ENCODE data around the gene MVD. TPM values are rescaled to one million over a fixed set of nuclear protein-coding genes. Genes with fewer than 3 reads are reported as not detected.

Gene MVD, protein sequence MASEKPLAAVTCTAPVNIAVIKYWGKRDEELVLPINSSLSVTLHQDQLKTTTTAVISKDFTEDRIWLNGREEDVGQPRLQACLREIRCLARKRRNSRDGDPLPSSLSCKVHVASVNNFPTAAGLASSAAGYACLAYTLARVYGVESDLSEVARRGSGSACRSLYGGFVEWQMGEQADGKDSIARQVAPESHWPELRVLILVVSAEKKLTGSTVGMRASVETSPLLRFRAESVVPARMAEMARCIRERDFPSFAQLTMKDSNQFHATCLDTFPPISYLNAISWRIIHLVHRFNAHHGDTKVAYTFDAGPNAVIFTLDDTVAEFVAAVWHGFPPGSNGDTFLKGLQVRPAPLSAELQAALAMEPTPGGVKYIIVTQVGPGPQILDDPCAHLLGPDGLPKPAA
- 10 to 100 TPM; 39.0 to 49.2 (median 44.4) TPM for total RNA-seq

DNA sequence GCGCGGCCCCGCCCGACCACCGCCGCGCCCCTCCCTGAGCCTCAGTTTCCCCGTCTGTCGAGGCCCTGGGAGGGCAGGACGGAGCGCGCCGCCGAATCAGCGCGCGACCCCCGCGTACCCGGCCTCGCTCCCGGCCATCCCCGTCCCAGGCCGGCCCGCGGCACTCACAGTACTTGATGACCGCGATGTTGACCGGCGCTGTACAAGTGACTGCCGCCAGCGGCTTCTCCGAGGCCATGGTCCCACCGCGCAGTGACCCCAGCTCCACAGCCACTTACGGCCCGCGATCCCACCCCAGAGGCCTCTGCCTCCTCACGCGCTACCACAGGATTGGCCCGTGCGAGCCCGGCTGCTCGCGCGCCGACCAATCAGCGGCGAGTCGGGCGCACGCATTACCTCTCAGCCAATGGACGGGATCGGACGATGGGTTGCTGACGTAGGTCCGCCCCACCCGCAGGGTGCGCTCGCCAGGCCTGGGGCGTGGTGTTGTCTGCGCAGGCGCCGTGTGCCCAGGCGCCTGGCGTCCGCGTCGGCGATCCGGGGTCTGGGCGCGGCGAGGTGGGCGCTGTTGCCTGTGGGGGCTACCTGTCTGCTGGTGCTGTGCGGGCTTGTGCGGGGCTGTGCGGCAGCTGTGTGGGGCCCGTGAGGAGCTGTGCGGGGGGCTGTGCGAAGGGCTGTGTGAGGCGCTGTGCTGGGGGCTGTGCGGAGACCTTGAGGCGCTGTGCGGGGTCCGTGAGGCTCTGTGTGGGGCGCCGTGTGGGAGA, at the start of gene MVD:
TSS of gene MVD (minus strand) at position 249 of the 764 bp plus-strand sequence. CDS start at position 238, 11 bp downstream.
- H3K4me1 Mint-ChIP-seq (ENCODE audit: low read depth): peaks cover 16% of the 10 kb centered on the region
- DNase-seq (peak; percentile 93), ATAC-seq (peak; percentile 99)
- H3K36me3 Mint-ChIP-seq (ENCODE audit: insufficient read depth): peaks cover 3% of the 10 kb centered on the region
- peak within 1 kb of the TSS; percentile 91 for H3K4me3 Mint-ChIP-seq
- no peaks in the 10 kb centered on the region for H3K27me3 Mint-ChIP-seq (ENCODE audit: low read depth)
- H3K9me3 Mint-ChIP-seq: no peaks in the 10 kb centered on the region

DNA sequence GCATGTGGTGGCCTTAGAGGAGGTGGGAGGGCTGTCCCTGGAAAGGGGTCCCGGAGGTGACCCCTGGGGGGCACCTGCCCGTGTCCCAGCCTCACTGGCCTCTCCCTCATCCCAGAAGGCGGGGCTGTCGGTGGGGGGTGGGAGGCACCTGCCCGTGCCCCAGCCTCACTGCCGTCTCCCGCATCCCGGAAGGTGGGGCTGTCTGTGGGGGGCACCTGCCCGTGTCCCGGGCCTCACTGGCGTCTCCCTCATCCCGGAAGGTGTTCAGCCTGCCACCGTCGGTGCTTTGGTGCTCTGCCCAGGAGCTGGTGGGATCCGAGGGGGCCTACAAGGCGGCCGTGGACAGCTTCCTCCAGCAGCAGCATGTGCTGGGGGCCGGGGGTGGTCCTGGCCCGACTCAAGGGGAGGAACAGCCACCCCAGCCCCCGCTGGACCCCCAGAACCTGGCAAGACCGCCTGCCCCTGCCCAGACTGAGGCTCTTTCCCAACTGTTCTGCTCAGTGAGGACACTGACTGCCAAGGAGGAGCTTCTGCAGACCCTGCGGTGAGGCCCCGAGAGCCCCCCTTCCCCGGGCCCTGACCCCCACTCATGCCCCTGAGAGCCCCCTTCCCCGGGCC, 49.6 kb upstream of the MVD start:
- H3K4me1 Mint-ChIP-seq (ENCODE audit: low read depth): peaks cover 2% of the 10 kb centered on the region
- no peak overlapping the region for H3K4me3 Mint-ChIP-seq
- DNase-seq (no peak), ATAC-seq (no peak)
- H3K36me3 Mint-ChIP-seq (ENCODE audit: insufficient read depth): peaks cover 4% of the 10 kb centered on the region
- no peaks in the 10 kb centered on the region for H3K27me3 Mint-ChIP-seq (ENCODE audit: low read depth)
- H3K9me3 Mint-ChIP-seq: no peaks in the 10 kb centered on the region

GRCh38 chr16:88711750-88712340, 49.0 kb upstream of the MVD start:
- ATAC-seq (no peak), DNase-seq (no peak)
- H3K36me3 Mint-ChIP-seq (ENCODE audit: insufficient read depth): no peaks in the 10 kb centered on the region
- H3K9me3 Mint-ChIP-seq: no peaks in the 10 kb centered on the region
- no peaks in the 10 kb centered on the region for H3K27me3 Mint-ChIP-seq (ENCODE audit: low read depth)
- peaks cover 8% of the 10 kb centered on the region for H3K4me1 Mint-ChIP-seq (ENCODE audit: low read depth)
- H3K4me3 Mint-ChIP-seq: peak overlapping the region; percentile 26

- Mint-ChIP-seq H3K9me3 (no peaks in the 10 kb centered on the region), H3K27me3 (ENCODE audit: low read depth) (no peaks in the 10 kb centered on the region), H3K4me3 (no peak overlapping the region), H3K36me3 (ENCODE audit: insufficient read depth) (no peaks in the 10 kb centered on the region), H3K4me1 (ENCODE audit: low read depth) (peaks cover 8% of the 10 kb centered on the region)
- ATAC-seq: no peak
- no peak for DNase-seq
Measured at GRCh38 chr16:88710556-88710955, 47.7 kb upstream of the MVD start.

- ATAC-seq (no peak), DNase-seq (no peak)
- Mint-ChIP-seq H3K4me3 (peak overlapping the region; percentile 85), H3K27me3 (ENCODE audit: low read depth) (no peaks in the 10 kb centered on the region), H3K4me1 (ENCODE audit: low read depth) (peaks cover 37% of the 10 kb centered on the region), H3K36me3 (ENCODE audit: insufficient read depth) (no peaks in the 10 kb centered on the region), H3K9me3 (no peaks in the 10 kb centered on the region)
Measured at GRCh38 chr16:88706965-88707826, 44.3 kb upstream of the MVD start.

GRCh38 chr16:88706229-88706964, 43.5 kb upstream of the MVD start, which contains the start of the genes CTU2 and RNF166:
TSS of gene CTU2 (plus strand) at chr16:88706503. CDS start at chr16:88706531, 28 bp downstream.
TSS of gene RNF166 (minus strand) at chr16:88706408. CDS start at chr16:88706325, 83 bp downstream.
- peak; percentile 74 to 75 for ATAC-seq
- Mint-ChIP-seq H3K4me3 (peak within 1 kb of the TSS; percentile 91), H3K4me1 (ENCODE audit: low read depth) (peaks cover 45% of the 10 kb centered on the region)

GRCh38 chr16:88705801-88706228, 42.9 kb upstream of the MVD start:
- Mint-ChIP-seq H3K27me3 (ENCODE audit: low read depth) (no peaks in the 10 kb centered on the region), H3K4me1 (ENCODE audit: low read depth) (peaks cover 47% of the 10 kb centered on the region), H3K9me3 (no peaks in the 10 kb centered on the region), H3K36me3 (ENCODE audit: insufficient read depth) (no peaks in the 10 kb centered on the region), H3K4me3 (peak overlapping the region; percentile 91)
- peak; percentile 12 to 23 for ATAC-seq
- no peak for DNase-seq

More at GRCh38 chr16:88706229-88706964, 43.5 kb upstream of the MVD start, which contains the start of the genes CTU2 and RNF166:
- DNase-seq: peak; percentile 93
- Mint-ChIP-seq H3K27me3 (ENCODE audit: low read depth) (no peaks in the 10 kb centered on the region), H3K9me3 (no peaks in the 10 kb centered on the region), H3K36me3 (ENCODE audit: insufficient read depth) (no peaks in the 10 kb centered on the region)

- Mint-ChIP-seq H3K27me3 (ENCODE audit: low read depth) (no peaks in the 10 kb centered on the region), H3K4me1 (ENCODE audit: low read depth) (peaks cover 50% of the 10 kb centered on the region), H3K9me3 (no peaks in the 10 kb centered on the region), H3K36me3 (ENCODE audit: insufficient read depth) (no peaks in the 10 kb centered on the region), H3K4me3 (peak overlapping the region; percentile 91)
- DNase-seq (no peak), ATAC-seq (no peak)
Measured at GRCh38 chr16:88705076-88705684, 42.3 kb upstream of the MVD start.

GRCh38 chr16:88703486-88704309, 40.8 kb upstream of the MVD start:
- H3K36me3 Mint-ChIP-seq (ENCODE audit: insufficient read depth): no peaks in the 10 kb centered on the region
- H3K4me1 Mint-ChIP-seq (ENCODE audit: low read depth): peaks cover 61% of the 10 kb centered on the region

GRCh38 chr16:88702371-88703210, 39.7 kb upstream of the MVD start:
- peaks cover 66% of the 10 kb centered on the region for H3K4me1 Mint-ChIP-seq (ENCODE audit: low read depth)
- peak overlapping the region; percentile 91 for H3K4me3 Mint-ChIP-seq
- no peaks in the 10 kb centered on the region for H3K9me3 Mint-ChIP-seq
- no peak for ATAC-seq
- no peaks in the 10 kb centered on the region for H3K27me3 Mint-ChIP-seq (ENCODE audit: low read depth)
- peaks cover 2% of the 10 kb centered on the region for H3K36me3 Mint-ChIP-seq (ENCODE audit: insufficient read depth)
- no peak for DNase-seq

More at GRCh38 chr16:88703486-88704309, 40.8 kb upstream of the MVD start:
- peak; percentile 9 to 12 for ATAC-seq
- H3K4me3 Mint-ChIP-seq: peak overlapping the region; percentile 91
- no peaks in the 10 kb centered on the region for H3K27me3 Mint-ChIP-seq (ENCODE audit: low read depth)
- no peaks in the 10 kb centered on the region for H3K9me3 Mint-ChIP-seq
- peak; percentile 57 for DNase-seq

All from activated T-cell treated with anti-CD3 and anti-CD28 coated beads, Interleukin-2, amount 50 U/mL, for 4 hours (primary cell).